OCI-LY1 (cell line): ENCODE measurements around the gene DEAF1.
"Not testable (repeated sequence)": the region's sequence is repeated elsewhere in the genome, so short reads cannot be mapped to it uniquely, and the experiment has no call there.

ENCODE experiments used
- H2AFZ ChIP-seq: fragments of 200-600 bp; sonication (generic), shearing (Covaris generic); 2 replicates; pipeline ENCODE4 v1.6.0; 2014; ENCODE audit warnings: antibody characterized with exemption, mild to moderate bottlenecking, low read length
- H3F3A ChIP-seq: fragments of 200-600 bp; sonication (generic), shearing (Covaris generic); 2 replicates; pipeline ENCODE4 v1.6.0; 2014; ENCODE audit warnings: mild to moderate bottlenecking, antibody characterized with exemption, low read length, moderate library complexity; ENCODE audit not compliant: insufficient read depth
- H3K27ac ChIP-seq: fragments of 200-600 bp; sonication (generic); 2 replicates; pipeline ENCODE4 v1.5.1; 2014; ENCODE audit warnings: low read length, mixed run types, mild to moderate bottlenecking, low read depth; ENCODE audit not compliant: poor library complexity, severe bottlenecking
- H3K27me3 ChIP-seq: fragments of 200-600 bp; sonication (generic); 2 replicates; pipeline ENCODE4 v1.6.0; 2014; ENCODE audit warnings: antibody characterized with exemption, mild to moderate bottlenecking, low read length, moderate library complexity; ENCODE audit not compliant: insufficient read depth
- H3K36me3 ChIP-seq: fragments of 200-600 bp; sonication (generic); 2 replicates; pipeline ENCODE4 v1.6.1; 2014; ENCODE audit warnings: mild to moderate bottlenecking, antibody characterized with exemption, low read length, moderate library complexity, mixed read lengths; ENCODE audit not compliant: insufficient read depth
- H3K4me1 ChIP-seq: fragments of 200-600 bp; sonication (generic); 2 replicates; pipeline ENCODE4 v1.5.1; 2014; ENCODE audit warnings: mild to moderate bottlenecking, low read length, moderate library complexity; ENCODE audit not compliant: insufficient read depth, severe bottlenecking
- H3K4me2 ChIP-seq: fragments of 200-600 bp; sonication (generic), shearing (Covaris generic); 2 replicates; pipeline ENCODE4 v1.6.1; 2014; ENCODE audit warnings: low read length
- H3K4me3 ChIP-seq: fragments of 200-600 bp; sonication (generic); 2 replicates; pipeline ENCODE4 v1.5.1; 2014; ENCODE audit warnings: low read length, low read depth, mild to moderate bottlenecking, mixed read lengths; ENCODE audit not compliant: poor library complexity, severe bottlenecking
- H3K79me2 ChIP-seq: fragments of 200-600 bp; shearing (Covaris generic); 2 replicates; pipeline ENCODE4 v1.6.1; 2016; ENCODE audit warnings: mixed run types, low read length, mixed read lengths; ENCODE audit not compliant: insufficient read depth
- H3K9ac ChIP-seq: fragments of 200-600 bp; sonication (generic), shearing (Covaris generic); 2 replicates; pipeline ENCODE4 v1.6.1; 2014; ENCODE audit warnings: mild to moderate bottlenecking, low read length, mixed read lengths
- H3K9me2 ChIP-seq: fragments of 200-600 bp; sonication (generic), shearing (Covaris generic); 2 replicates; pipeline ENCODE4 v1.6.1; 2014; ENCODE audit warnings: low read depth, mild to moderate bottlenecking, low read length, mixed read lengths
- H3K9me3 ChIP-seq: fragments of 200-600 bp; shearing (Covaris generic); 2 replicates; pipeline ENCODE4 v1.6.1; 2014; ENCODE audit warnings: low read length, mixed read lengths
- H4K20me1 ChIP-seq: fragments of 200-600 bp; sonication (generic), shearing (Covaris generic); 2 replicates; pipeline ENCODE4 v1.6.0; 2016; ENCODE audit warnings: mild to moderate bottlenecking, low read length; ENCODE audit not compliant: insufficient read depth
- CTCF ChIP-seq: fragments of 200-600 bp; sonication (generic), shearing (Covaris generic); IDR thresholded peaks from 2 replicates; pipeline ENCODE4 v1.5.1; 2017; ENCODE audit warnings: mild to moderate bottlenecking, antibody characterized with exemption, low read length, moderate library complexity, mixed read lengths
- EZH2 ChIP-seq: fragments of 200-600 bp; sonication (generic), shearing (Covaris generic); IDR thresholded peaks from 2 replicates; pipeline ENCODE4 v1.8.0; 2017; ENCODE audit warnings: borderline replicate concordance, mixed run types, mild to moderate bottlenecking, antibody characterized with exemption, low read length, moderate library complexity, mixed read lengths

DEAF1 gene

GRCh38 chr11:650482-650881 lies 44.5 kb downstream of the DEAF1 start:
- Histone ChIP-seq H3K4me1 (peaks cover 15% of the 10 kb centered on the region), H3K79me2 (no peaks in the 10 kb centered on the region), H3K9me2 (no peaks in the 10 kb centered on the region), H3K4me3 (no peak overlapping the region), H3K36me3 (peaks cover 19% of the 10 kb centered on the region), H3K4me2 (no peak overlapping the region), H3K9ac (no peak overlapping the region), H3F3A (no peaks in the 10 kb centered on the region), H3K27ac (no peak overlapping the region), H3K27me3 (no peaks in the 10 kb centered on the region), H3K9me3 (no peaks in the 10 kb centered on the region), H2AFZ (no peak overlapping the region), H4K20me1 (no peaks in the 10 kb centered on the region)
- TF ChIP-seq CTCF (no peak), EZH2 (no peak)

- H3K4me2 ChIP-seq, H4K20me1 ChIP-seq, H3K9me2 ChIP-seq, H2AFZ ChIP-seq, H3K27ac ChIP-seq, H3K9ac ChIP-seq, H3K79me2 ChIP-seq, H3K9me3 ChIP-seq, H3F3A ChIP-seq, H3K27me3 ChIP-seq, H3K4me3 ChIP-seq: not testable (repeated sequence)
- Histone ChIP-seq H3K36me3 (peaks cover 16% of the 10 kb centered on the region), H3K4me1 (peaks cover 18% of the 10 kb centered on the region)
These were observed 47.3 kb downstream of the DEAF1 start for GRCh38 chr11:647672-648158.

GRCh38 chr11:646214-646613 lies 48.8 kb downstream of the DEAF1 start:
- Histone ChIP-seq H3K27ac (peak overlapping the region; percentile 47), H3K27me3 (no peaks in the 10 kb centered on the region), H3K9me3 (no peaks in the 10 kb centered on the region), H3K9me2 (no peaks in the 10 kb centered on the region), H3F3A (no peaks in the 10 kb centered on the region), H3K9ac (no peak overlapping the region), H3K4me3 (no peak overlapping the region), H3K4me2 (no peak overlapping the region), H3K79me2 (no peaks in the 10 kb centered on the region), H4K20me1 (no peaks in the 10 kb centered on the region), H3K4me1 (peaks cover 18% of the 10 kb centered on the region), H3K36me3 (peaks cover 16% of the 10 kb centered on the region), H2AFZ (no peak overlapping the region)
- TF ChIP-seq EZH2: no peak
- no peak for TF ChIP-seq CTCF

GRCh38 chr11:645536-645935 lies 49.5 kb downstream of the DEAF1 start:
- Histone ChIP-seq H2AFZ (no peak overlapping the region), H3K79me2 (no peaks in the 10 kb centered on the region), H3F3A (no peaks in the 10 kb centered on the region), H3K9me2 (no peaks in the 10 kb centered on the region), H3K4me1 (peaks cover 18% of the 10 kb centered on the region), H3K9me3 (no peaks in the 10 kb centered on the region), H3K27me3 (no peaks in the 10 kb centered on the region), H3K4me2 (no peak overlapping the region), H3K9ac (no peak overlapping the region), H4K20me1 (no peaks in the 10 kb centered on the region), H3K4me3 (no peak overlapping the region), H3K27ac (peak overlapping the region; percentile 47), H3K36me3 (peaks cover 12% of the 10 kb centered on the region)
- TF ChIP-seq CTCF: no peak
- TF ChIP-seq EZH2: no peak
